Uterus (tissue), 4 donors: Measurements from ENCODE around the gene RPL36. TPM values are rescaled to one million over a fixed set of nuclear protein-coding genes. Genes with fewer than 3 reads are reported as not detected.

Experiments used
- DNase-seq, 2 donors: peaks; one replicate each; pipeline ENCODE4 v3.0.0-alpha.2; 2019 to 2020
- H3K27ac ChIP-seq, 2 donors: fragments of 200-600 bp; sonication (generic); 1 replicate in 1 of 2; 2 replicates in 1 of 2; pipeline ENCODE4 v1.5.1; 2016 to 2018
- H3K27me3 ChIP-seq, 2 donors: fragments of 200-600 bp; sonication (generic); one replicate each; pipeline ENCODE4 v1.5.1; 2018 to 2019; ENCODE audit warnings: control low read depth in 1 of 2
- H3K36me3 ChIP-seq, 2 donors: fragments of 200-600 bp; sonication (generic); one replicate each; pipeline ENCODE4 v1.5.1; 2019; ENCODE audit warnings: control low read depth in 1 of 2
- H3K4me1 ChIP-seq, 2 donors: fragments of 200-600 bp; sonication (generic); one replicate each; pipeline ENCODE4 v1.5.1; 2018 to 2019; ENCODE audit warnings: control low read depth in 1 of 2
- H3K4me3 ChIP-seq, 2 donors: fragments of 200-600 bp; sonication (generic); 1 replicate in 1 of 2; 2 replicates in 1 of 2; pipeline ENCODE4 v1.5.1; 2018 to 2019; ENCODE audit warnings: mild to moderate bottlenecking in 1 of 2
- H3K9me3 ChIP-seq, 2 donors: fragments of 200-600 bp; sonication (generic); one replicate each; pipeline ENCODE4 v1.5.1; 2019; ENCODE audit warnings: control low read depth in 1 of 2
- POLR2A ChIP-seq, 2 donors: fragments of 450-650 bp; IDR thresholded peaks; one replicate each; pipeline ENCODE4 v1.6.1; 2016; ENCODE audit warnings: antibody characterized with exemption in 2 of 2, mild to moderate bottlenecking in 1 of 2, moderate library complexity in 1 of 2
- intact Hi-C: fragments of 100-400 bp; cut with DNase I; formaldehyde crosslinking; loops from one replicate; pipeline ENCODE4 v1.15.1; 2023; ENCODE audit warnings: low total_unique reads
- total RNA-seq, 4 donors: library from RNA; depleted of rRNA in 3 of 4; stranded (reverse); fragments of >200 nt in 3 of 4; gene quantifications; one replicate each; pipeline versions ENCODE4 v1.1.0 to v1.2.4, GENCODE V29; 2014 to 2023
- TF ChIP-seq, protein P1 (sequence below), 4 experiments: fragments of 200-600 bp in 2 of 4; fragments of 450-650 bp in 2 of 4; sonication (generic) in 2 of 4; IDR thresholded peaks; one replicate each; pipeline ENCODE4 v1.5.1; 2016 to 2019; ENCODE audit warnings: antibody characterized with exemption in 4 of 4, mild to moderate bottlenecking in 2 of 4, moderate library complexity in 1 of 4
- donor health status: DM: yes; HTN: yes; CAD: no.

Gene RPL36
- total RNA-seq, 4 donors from 2014 or later = 269 to 1,645 (median 565) TPM

DNA sequence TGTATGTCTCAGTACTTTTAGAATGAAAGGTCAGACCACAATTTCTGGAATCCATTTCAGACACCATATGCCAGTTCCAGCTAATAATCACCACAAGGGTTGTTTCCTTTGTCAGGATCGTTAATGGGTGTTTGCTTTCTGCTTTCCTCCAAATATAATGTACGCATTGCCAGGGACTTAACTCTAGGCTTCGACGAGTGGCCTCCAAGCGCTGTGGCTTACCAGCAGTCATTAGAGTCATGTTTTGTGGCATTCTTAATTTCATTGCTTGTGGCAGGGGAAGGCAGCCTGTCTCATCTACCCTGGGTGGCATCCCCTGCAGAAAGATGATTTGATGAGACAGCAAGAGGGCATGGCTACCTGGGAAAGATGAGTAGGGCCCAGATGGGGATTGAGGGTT, 44.7 kb upstream of the RPL36 start:
- no peaks in the 10 kb centered on the region for H3K4me1 ChIP-seq
- no peaks in the 10 kb centered on the region for H3K36me3 ChIP-seq
- TF ChIP-seq, protein P1, sequence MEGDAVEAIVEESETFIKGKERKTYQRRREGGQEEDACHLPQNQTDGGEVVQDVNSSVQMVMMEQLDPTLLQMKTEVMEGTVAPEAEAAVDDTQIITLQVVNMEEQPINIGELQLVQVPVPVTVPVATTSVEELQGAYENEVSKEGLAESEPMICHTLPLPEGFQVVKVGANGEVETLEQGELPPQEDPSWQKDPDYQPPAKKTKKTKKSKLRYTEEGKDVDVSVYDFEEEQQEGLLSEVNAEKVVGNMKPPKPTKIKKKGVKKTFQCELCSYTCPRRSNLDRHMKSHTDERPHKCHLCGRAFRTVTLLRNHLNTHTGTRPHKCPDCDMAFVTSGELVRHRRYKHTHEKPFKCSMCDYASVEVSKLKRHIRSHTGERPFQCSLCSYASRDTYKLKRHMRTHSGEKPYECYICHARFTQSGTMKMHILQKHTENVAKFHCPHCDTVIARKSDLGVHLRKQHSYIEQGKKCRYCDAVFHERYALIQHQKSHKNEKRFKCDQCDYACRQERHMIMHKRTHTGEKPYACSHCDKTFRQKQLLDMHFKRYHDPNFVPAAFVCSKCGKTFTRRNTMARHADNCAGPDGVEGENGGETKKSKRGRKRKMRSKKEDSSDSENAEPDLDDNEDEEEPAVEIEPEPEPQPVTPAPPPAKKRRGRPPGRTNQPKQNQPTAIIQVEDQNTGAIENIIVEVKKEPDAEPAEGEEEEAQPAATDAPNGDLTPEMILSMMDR (IDR thresholded peaks at IDR 0.05) = no peak
- no peak for TF ChIP-seq POLR2A (IDR thresholded peaks at IDR 0.05)
- H3K27ac ChIP-seq = no peak overlapping the region
- intact Hi-C loops = no loop called here
- no peak for DNase-seq
- no peak overlapping the region for H3K4me3 ChIP-seq
- no peaks in the 10 kb centered on the region for H3K27me3 ChIP-seq
- H3K9me3 ChIP-seq = no peaks in the 10 kb centered on the region

DNA sequence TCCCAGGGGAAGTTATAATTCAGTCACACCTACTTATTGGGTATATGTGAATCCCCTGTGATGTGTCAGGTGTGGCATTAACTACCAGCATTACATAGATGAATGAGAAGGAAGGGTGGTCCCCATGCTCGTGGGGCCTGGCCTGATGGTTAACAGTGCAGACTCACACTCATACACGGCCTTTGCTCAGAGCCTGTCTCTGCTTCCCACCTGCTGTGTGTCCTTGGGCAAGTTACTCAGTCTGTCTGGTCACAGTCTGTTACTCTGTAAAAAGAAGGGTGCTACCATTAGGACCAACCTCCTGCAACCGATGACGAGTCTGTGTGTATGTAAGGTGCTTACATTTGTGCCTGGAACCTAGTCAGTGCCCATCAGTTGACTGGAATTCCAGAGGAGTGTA, 43.4 kb upstream of the RPL36 start:
- Histone ChIP-seq H3K27ac (no peak overlapping the region), H3K4me1 (no peaks in the 10 kb centered on the region), H3K9me3 (no peaks in the 10 kb centered on the region), H3K4me3 (no peak overlapping the region), H3K36me3 (no peaks in the 10 kb centered on the region), H3K27me3 (no peaks in the 10 kb centered on the region)
- no peak for DNase-seq
- intact Hi-C loops = no loop called here
- TF ChIP-seq, protein P1 (IDR thresholded peaks at IDR 0.05) = no peak
- TF ChIP-seq POLR2A (IDR thresholded peaks at IDR 0.05) = no peak

DNA sequence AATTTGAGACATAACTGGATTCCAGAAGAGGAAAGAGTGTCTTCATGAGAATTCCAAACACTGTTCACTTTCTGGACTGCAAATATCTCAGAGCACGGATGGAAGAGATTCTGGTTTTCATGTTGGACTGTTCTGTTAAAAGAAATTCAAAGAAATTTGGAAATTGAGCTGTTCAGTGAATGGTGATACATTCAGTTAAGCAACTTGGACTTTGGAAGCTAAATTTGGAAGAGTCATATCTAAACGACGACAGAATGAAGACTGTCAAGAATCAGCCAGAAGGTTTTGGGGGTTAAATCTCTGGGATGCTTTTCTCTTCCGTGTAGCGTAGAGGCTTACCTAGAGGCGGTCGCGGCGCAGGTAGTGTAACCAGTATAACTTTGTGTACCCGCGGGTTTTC, 41.6 kb upstream of the RPL36 start:
- DNase-seq = no peak
- H3K9me3 ChIP-seq = no peaks in the 10 kb centered on the region
- H3K27me3 ChIP-seq = no peaks in the 10 kb centered on the region
- intact Hi-C loops = no loop called here
- TF ChIP-seq, protein P1 (IDR thresholded peaks at IDR 0.05) = no peak
- no peak for TF ChIP-seq POLR2A (IDR thresholded peaks at IDR 0.05)
- peaks cover 0 to 2% of the 10 kb centered on the region in 2 donors for H3K36me3 ChIP-seq
- H3K4me1 ChIP-seq = no peaks in the 10 kb centered on the region
- H3K27ac ChIP-seq = no peak overlapping the region
- H3K4me3 ChIP-seq = no peak overlapping the region

DNA sequence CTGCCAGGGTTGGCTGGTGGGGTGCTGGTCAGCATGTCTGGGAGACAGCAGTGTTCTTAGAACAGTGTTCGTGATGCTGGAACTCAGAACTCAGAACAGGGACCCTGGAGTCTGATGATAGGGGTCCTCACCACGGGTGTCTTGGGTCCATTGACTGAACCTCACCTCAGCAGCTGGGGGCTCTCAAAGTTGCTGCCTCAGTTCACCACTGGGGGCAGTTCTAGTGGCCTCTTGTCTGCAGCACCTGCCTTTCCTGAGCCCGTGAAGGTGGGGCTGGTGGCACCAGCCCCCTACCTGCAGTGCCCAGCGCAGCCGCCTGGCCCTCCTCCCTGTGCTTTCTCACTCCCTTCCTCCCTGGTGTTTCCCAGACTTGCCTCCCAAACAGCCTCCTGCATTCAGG, 38.7 kb upstream of the RPL36 start:
- Histone ChIP-seq H3K9me3 (no peaks in the 10 kb centered on the region), H3K4me1 (no peaks in the 10 kb centered on the region), H3K4me3 (no peak overlapping the region), H3K27ac (no peak overlapping the region), H3K36me3 (peaks cover 0 to 2% of the 10 kb centered on the region in 2 donors), H3K27me3 (no peaks in the 10 kb centered on the region)
- DNase-seq = no peak
- TF ChIP-seq, protein P1 (IDR thresholded peaks at IDR 0.05) = no peak
- TF ChIP-seq POLR2A (IDR thresholded peaks at IDR 0.05) = no peak
- intact Hi-C loops = no loop called here

DNA sequence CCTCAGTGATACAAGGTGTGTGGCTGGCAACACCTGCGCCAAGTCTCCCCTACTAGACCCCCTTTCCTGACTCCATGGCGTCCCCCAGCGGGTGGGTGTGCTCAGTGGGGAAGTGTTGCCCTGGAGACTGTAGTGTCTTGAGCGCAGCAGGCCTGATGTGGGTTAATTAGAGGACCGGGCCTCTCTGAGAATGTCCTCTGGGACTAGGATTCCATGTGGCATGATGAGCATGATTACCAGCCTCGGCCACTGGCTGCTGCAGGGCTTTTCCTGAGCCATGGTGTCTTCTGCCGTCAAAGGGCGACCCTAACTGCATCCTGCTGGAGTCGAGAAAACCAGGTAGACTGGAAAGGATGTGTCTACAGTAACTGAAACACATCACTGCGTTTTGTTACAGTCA, 37.8 kb upstream of the RPL36 start:
- DNase-seq = no peak
- Histone ChIP-seq H3K27ac (no peak overlapping the region), H3K36me3 (peaks cover 0 to 2% of the 10 kb centered on the region in 2 donors), H3K9me3 (no peaks in the 10 kb centered on the region), H3K4me1 (no peaks in the 10 kb centered on the region), H3K4me3 (no peak overlapping the region), H3K27me3 (no peaks in the 10 kb centered on the region)
- no peak for TF ChIP-seq POLR2A (IDR thresholded peaks at IDR 0.05)
- TF ChIP-seq, protein P1 (IDR thresholded peaks at IDR 0.05) = no peak
- intact Hi-C loops = no loop called here
